ENCODE results near the gene ALPK1.
"Not testable (repeated sequence)": the region's sequence is repeated elsewhere in the genome, so short reads cannot be mapped to it uniquely, and the experiment has no call there.

ALPK1 gene

GRCh38 chr4:112381996-112382692 is 85.0 kb downstream of the ALPK1 start:
- DNase-seq: no peak

- no peak for DNase-seq
Measured at GRCh38 chr4:112386071-112386470, 88.9 kb downstream of the ALPK1 start.

GRCh38 chr4:112402098-112402497 is 104.9 kb downstream of the ALPK1 start:
- DNase-seq: no peak

- DNase-seq: no peak
Measured at GRCh38 chr4:112403101-112403945, 106.2 kb downstream of the ALPK1 start.

- DNase-seq: no peak
Measured at GRCh38 chr4:112410364-112410763, 113.2 kb downstream of the ALPK1 start.

- no peak for DNase-seq
Measured at GRCh38 chr4:112410804-112411203, 113.6 kb downstream of the ALPK1 start.

- no peak for DNase-seq
Measured at GRCh38 chr4:112411781-112412550, 114.8 kb downstream of the ALPK1 start.

GRCh38 chr4:112416464-112416863 is 119.3 kb downstream of the ALPK1 start:
- DNase-seq: no peak

- no peak for DNase-seq
Measured at GRCh38 chr4:112418092-112418491, 120.9 kb downstream of the ALPK1 start.

GRCh38 chr4:112421911-112422310 is 124.7 kb downstream of the ALPK1 start:
- no peak for DNase-seq

GRCh38 chr4:112422644-112423043 is 125.5 kb downstream of the ALPK1 start:
- no peak for DNase-seq

GRCh38 chr4:112423591-112423990 is 126.4 kb downstream of the ALPK1 start:
- DNase-seq: no peak

GRCh38 chr4:112425823-112426222 is 128.7 kb downstream of the ALPK1 start:
- DNase-seq: no peak

GRCh38 chr4:112426416-112426815 is 129.2 kb downstream of the ALPK1 start:
- DNase-seq: no peak

GRCh38 chr4:112431158-112431557 is 134.0 kb downstream of the ALPK1 start:
- no peak for DNase-seq

- no peak for DNase-seq
Measured at GRCh38 chr4:112436987-112437386, 139.8 kb downstream of the ALPK1 start.

GRCh38 chr4:112442226-112442625 is 145.1 kb downstream of the ALPK1 start:
- not testable (repeated sequence) for DNase-seq

- no peak for DNase-seq
Measured at GRCh38 chr4:112448306-112449132, 151.3 kb downstream of the ALPK1 start.

GRCh38 chr4:112449708-112450107 is 152.5 kb downstream of the ALPK1 start:
- no peak for DNase-seq

- DNase-seq: no peak
Measured at GRCh38 chr4:112451104-112451503, 153.9 kb downstream of the ALPK1 start.

- DNase-seq: no peak
Measured at GRCh38 chr4:112451831-112452230, 154.7 kb downstream of the ALPK1 start.

GRCh38 chr4:112453321-112453720 is 156.2 kb downstream of the ALPK1 start:
- DNase-seq: no peak

- DNase-seq: no peak
Measured at GRCh38 chr4:112472318-112472717, 175.1 kb downstream of the ALPK1 start.
